GM12801 (cell line): ENCODE measurements around the gene AFG3L2.

Experiments
- CTCF ChIP-seq: IDR thresholded peaks from one replicate; pipeline ENCODE4 v1.5.1; 2011; ENCODE audit warnings: control low read depth; ENCODE audit not compliant: insufficient read length; ENCODE audit errors: extremely low read depth

The AFG3L2 gene

DNA sequence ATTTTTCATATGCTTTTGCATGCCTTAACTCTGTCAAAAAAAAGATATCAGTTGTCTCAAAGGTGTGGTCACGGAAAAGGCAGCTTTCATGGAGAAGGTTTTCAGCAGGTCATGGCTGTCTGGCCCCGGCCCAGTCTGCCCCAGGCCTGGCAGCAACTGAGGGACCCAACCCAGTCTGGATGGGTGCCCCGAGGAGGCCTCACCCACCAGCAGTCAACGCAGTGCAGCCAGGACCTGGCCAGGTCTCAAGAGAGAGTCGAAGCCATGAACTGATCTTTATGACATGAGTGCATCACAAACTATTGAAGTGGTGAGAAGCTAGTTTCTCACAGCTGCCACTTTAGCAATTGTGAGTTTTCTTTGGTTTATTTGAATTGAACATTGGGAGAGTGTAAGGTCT, 61.1 kb downstream of the AFG3L2 start:
- TF ChIP-seq CTCF: no peak

- no peak for TF ChIP-seq CTCF
These were observed 61.5 kb downstream of the AFG3L2 start for GRCh38 chr18:12315490-12315889.

DNA sequence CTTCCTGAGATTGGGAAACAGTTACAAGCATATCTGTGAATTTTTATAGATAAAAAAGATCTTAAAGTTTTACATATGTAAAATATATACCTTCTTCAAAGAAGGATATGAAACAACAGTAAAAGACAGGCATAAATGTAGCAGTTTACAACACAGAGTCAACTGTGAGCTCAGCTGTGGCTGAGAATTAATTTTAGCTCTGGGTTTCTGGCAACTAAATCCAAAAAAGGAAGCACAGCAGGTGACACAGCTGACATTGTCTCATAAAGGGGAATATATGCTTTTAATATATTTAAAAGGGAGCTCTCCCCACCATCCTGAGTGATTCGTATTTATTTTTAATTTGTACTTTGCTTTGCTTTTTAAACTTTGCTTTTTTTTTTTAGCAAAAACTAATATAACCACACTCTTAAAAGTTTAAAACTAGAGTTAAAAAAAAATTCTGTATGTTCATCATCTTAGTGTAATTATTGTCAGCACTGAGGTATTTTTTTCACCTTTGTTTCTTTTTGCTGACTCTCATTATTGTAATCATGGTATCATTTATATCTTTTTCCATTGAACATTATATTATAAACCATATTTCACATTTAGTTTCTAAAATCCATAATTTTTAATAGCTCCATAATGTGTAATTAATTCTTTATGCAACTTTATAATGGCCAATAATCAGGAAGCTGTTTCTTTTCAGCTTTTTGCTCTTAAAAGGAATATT, 62.3 kb downstream of the AFG3L2 start:
- TF ChIP-seq CTCF: no peak

DNA sequence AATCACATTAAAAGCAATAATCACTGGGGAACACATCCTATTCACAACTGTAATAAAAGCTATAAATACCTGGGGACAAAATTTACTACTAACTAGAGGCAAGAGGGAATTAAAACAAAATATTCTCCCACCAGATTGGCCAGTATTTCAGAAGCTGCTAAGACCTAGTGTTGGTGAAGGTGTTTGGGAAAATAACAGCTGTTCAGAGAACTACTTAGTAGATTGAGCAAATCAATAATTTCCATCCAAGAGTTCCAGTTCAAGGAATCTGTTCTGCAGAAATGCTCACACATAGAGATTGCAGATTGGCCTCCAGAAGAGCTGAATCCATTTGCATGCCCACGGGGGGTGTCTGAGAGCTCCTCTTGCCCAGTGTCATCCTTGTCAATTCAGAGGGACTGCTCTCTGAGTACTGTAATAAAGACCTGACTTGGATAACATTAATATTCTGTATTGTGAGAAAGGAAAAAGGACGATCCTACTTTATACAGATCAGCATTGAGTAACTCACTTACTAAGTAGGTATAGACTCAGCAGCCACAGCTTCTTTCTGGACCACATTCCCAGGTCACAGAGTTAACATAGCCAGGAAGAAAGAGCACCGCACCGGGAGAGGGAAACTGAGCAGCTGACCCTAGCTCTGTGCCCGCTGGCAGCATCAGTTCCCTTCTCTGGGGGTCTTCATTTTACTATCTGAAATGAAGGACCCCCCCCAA, 63.3 kb downstream of the AFG3L2 start:
- no peak for TF ChIP-seq CTCF

GRCh38 chr18:12312976-12313375, 64.1 kb downstream of the AFG3L2 start:
- TF ChIP-seq CTCF: no peak

DNA sequence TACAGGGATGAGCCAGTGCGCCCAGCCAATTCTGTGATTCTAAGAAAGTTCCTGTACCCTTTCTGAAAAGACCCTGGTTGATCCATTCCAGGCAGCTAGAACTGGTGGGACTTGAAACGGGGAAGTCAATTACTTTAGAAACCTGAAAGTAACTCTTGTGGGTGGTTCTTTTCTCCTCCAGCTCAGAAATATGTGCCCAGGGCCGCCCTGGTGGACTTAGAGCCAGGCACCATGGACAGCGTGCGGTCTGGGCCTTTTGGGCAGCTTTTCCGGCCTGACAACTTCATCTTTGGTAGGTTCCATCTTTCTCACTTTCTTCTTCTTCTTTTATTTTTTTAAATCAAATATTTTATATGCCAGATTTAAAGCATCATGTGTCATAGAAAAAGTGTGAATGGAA, 66.3 kb downstream of the AFG3L2 start:
- no peak for TF ChIP-seq CTCF

DNA sequence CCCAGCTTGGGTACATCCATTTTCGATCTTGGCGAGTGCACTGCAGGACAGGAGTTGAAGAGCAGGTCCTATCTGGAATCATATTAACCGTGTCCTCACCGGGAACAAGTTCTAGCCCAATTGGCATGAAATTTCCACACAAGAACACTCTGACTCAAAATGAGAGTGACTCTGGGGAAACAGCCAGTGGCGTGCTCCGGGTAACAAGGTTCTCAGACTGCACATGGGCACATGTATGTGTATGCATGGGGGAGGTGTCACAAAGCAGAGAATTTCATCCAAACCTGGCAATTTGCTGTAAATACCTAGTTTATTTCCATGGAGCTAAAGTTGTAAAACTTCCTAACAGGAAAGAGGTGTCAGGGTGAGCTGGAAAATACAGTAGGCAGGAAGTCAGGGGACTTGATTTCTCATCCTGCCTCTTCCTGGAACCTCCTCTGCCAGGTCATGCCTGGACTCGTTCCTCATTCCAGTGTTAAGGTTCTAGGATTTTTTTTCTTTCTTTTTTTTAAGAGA, 67.3 kb downstream of the AFG3L2 start:
- TF ChIP-seq CTCF: no peak
